CD1c-positive myeloid dendritic cell (primary cell): ENCODE data around the gene DBX1.
"Not testable (repeated sequence)": the region's sequence is repeated elsewhere in the genome, so short reads cannot be mapped to it uniquely, and the experiment has no call there.

Experiments used
- DNase-seq: peaks from one replicate; pipeline ENCODE4 v3.0.0-alpha.2; 2016; ENCODE audit errors: extremely low spot score

The DBX1 gene, protein sequence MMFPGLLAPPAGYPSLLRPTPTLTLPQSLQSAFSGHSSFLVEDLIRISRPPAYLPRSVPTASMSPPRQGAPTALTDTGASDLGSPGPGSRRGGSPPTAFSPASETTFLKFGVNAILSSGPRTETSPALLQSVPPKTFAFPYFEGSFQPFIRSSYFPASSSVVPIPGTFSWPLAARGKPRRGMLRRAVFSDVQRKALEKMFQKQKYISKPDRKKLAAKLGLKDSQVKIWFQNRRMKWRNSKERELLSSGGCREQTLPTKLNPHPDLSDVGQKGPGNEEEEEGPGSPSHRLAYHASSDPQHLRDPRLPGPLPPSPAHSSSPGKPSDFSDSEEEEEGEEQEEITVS

DNA sequence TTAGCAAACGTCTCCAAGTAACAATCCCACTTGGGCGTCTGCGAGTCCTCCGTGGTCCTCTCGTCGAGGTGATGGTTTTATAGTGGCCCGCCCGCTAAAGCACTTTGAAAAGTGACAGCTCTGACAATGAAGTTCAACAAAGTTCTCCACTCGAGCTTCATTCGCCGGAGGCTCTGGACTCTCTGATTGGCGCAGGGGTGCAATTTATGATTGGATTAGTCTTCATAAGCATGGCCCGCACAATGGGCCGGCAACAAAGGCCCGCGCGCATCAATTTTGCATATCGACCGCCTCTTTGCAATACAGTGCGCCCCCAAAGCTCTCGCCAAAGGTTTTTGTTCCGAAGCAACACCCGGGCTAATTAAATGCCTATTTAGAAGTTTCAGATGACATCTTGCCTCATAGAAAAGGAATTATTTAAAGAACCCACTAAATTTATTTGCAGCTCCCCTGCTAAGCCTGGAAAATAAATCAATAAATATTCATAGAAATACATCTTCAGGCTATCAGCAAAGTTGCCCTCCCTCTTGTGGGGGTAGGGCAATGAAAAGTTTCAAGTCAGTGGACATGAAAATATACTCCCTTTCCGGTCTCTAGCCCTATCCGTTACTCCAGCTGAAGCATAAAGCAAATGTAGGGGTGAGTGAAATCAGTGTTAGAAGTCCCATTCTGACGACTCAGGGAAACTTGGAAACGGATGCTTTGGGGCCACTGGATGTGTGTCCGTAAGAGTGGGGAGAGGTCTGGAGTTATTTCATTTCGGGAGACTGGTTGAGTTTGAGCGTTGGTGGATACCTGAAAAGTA, at the start of gene DBX1:
TSS of gene DBX1 (minus strand) at position 51 of the 805 bp plus-strand sequence. CDS start 151 bp downstream, outside the sequence.
- DNase-seq, result no peak

DNA sequence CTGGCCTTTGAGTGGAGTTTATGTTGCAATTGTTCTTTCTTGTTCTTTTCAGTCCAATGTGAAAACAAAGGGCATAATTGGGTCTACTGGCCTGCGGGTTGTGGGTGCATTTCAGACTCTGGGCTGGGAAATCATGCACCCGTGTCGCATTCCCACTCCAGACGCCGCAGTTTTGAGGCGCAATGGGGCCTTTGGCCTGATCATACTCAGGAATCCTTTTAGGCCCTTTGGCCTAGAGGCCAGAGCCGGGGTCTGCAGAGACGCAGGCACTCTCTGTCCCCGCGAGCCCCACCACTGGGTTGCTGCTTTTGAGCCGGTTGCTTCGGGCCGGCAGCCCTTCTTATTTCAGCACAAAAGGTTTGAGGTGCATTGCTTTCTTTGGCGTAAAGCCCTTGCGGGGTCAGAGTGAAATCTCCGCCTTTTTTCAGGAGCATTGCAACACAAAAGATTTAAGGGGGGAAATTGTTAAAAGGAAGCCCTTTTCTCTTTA, 48.4 kb upstream of the DBX1 start:
- DNase-seq, result no peak

DNA sequence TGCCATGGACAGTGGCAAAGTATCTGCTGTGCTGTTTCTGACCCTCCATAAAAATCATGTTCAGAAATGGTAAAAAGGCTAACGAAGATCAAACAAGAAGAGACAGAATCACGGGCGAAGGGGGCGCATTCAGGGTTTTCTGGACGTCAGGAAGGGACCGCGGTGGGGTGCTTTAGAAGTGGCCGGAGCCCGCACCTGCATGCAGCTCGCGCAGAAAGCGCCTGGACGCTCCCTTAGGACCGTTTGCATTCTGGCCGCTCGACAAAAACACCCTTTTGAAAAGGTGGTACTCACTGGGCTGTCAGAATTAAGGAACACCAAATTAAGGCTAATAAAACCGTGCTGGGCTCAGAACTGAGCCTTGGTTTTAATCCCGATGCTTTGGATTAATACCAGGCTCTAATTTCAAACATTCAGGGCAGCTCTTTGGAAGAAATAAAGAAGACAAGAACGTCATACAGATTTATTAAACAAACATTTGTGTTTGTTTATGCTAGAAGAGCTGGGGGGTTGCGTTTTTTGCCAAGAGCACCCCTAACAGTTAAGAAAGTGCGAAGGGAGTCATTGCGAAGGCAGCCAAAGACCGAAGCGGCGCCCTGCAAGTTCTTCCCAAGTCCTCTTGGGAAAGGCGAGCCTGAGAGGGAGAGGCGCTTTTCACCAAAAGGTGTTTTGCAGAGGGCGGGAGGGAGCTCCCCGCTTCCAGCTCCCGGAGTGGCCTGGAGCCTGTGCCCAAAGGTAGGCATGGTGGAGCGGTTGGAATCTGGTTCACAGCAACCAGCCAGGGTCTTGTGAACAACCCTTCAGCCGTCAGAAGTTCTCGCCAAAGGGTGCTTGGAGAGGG, 47.7 kb upstream of the DBX1 start:
- DNase-seq, result no peak

DNA sequence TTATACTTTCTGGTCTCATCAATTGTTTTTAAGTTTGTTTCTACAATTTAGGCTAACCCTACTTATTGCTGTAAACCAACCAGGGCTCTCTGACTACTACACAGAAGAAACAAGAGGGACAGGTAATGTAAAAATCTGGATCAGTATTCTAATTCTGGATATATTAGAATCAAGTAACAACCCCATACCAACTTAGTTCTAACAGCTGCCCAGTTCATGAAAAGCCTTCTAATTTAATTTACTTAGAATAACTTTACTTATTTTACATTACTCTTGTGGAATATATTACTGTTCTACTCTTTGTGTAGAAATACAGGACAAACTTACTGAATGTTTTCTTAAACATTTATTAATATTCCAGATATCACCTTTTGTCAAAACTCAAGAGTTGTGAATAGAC, 45.5 kb upstream of the DBX1 start:
- DNase-seq, result no peak

DNA sequence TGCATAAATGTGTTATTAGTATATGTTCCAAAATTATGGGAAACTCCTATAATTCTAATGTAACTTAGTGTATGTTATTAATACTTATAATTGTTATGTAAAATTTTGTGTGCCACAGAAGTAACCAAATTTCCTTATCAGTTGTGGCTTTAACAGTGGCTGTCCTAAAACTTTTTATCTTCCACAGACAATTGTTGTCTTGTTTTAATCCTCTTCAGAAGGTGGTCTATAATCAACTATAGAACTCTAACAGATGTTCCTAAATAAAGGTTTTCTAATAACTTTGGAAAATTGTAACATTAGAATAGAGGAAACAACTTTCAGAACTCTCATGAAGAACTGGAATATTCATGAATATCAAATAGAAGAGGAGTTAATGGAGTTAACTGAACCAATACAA, 44.4 kb upstream of the DBX1 start:
- DNase-seq, result no peak

DNA sequence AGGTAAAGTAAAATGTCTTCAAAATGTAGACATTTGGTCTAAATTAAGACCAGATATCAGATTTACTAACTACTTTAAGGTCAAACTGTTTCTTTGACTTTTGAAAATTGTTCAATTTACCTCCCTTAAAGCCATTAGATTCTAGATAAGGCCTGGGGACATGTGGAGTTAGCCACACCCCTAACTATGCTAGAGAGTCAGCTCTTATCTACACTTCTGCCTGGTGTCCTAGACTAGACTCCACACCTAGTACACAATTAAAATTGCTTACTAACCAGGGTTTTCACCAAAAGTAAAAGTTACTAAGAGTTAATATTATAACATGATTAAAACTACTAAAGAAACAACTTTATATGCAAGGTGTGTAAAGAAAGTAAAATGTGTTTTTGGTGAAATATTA, 43.6 kb upstream of the DBX1 start:
- DNase-seq, result no peak

DNA sequence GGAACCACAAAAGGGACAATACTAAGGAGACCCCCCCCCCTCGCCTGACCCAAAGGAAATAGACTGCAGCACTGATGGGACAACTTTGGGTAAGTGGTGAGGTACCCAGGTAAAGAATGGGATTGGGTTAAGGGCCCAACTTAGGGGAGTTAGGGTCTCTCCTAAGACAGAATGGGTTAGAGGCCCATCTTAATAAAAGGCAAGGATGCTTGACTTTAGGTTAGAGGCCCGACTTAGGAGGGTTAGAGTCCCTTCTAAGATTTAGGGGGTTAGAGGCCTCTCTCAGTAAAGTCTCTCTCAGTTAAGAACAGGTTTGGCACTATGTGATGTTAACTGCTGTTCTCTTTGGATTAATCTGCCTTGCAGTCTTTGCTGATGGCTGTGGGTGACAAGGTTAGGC, 41.0 kb upstream of the DBX1 start:
- no peak for DNase-seq

DNA sequence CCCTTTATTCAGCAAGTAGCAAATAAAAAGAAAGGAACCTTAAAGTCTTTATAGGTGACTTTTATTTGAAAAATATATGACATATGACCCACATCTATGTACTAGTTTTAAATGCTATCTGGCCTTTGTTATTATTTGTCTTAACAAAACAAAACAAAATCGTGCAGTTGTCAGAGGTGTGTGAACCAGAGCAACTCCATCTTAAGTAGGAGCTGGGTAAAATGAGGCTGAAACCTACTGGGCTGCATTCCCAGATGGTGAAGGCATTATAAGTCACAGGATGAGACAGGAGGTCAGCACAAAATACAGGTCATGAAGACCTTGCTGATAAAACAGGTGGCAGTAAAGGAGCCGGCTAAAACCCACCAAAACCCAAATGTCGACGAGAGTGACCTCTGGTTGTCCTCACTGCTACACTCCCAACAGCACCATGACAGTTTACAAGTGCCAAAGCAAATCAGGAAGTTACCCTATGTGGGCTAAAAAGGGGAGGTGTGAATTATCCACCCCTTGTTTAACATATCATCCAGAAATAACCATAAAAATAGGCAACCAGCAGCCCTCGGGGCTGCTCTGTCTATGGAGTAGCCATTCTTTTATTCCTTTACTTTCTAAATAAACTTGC, 40.2 kb upstream of the DBX1 start:
- DNase-seq, result not testable (repeated sequence)

DNA sequence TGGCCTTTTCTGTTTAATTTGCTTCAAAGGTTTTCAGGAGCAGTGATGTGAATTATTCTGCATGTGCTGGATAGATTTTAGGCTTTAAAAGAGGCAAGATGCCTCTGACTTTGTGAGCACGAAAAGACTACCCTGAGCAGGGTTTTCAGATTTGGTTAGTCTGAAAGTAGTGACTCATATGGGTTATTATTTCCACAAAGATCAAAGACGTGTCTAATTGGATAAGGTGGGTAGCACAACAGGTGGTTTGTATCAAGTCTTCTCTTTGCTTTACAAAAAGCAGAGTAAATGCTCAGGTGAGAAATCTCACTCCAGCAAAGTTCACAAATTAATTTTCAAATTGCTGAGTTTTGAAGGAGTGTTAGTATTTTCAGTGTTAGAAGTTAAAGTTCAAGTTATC, 37.6 kb upstream of the DBX1 start:
- no peak for DNase-seq

DNA sequence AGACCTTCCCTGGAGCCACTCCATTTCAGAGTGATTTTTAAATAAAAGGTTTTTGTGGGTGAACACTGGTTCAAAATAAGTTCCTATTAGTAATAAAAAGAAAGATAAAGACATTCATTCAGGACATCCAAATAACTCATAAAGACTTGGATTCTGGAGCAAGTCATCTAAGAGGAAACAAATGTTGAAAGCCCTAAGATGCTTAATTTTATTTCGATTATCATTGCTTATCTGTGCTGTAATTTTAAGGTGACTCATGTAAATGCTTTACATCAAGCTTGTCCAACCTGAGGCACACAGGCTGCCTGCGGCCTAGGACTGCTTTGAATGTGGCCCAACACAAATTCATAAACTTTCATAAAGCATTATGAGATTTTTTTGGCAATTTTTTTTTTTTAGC, 34.2 kb upstream of the DBX1 start:
- DNase-seq, result no peak

DNA sequence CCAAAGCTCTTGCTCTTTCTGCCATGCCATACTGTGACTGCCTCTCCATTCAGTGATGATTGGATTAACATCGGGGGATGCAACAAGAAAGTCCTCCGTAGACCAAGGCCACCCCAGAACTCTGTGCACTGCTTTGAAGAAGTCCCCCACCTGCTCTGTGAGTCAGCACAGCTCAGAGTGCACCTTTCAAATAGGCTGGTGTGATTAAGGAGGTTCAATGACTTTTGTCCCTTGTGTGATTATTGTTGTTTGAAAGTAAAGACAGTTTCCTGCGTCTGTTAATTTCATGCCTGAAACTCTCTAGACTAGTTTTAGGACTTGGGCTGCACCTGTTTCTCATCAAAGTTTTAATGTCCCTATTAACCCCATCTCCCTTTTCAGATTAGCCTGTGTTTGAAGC, 33.0 kb upstream of the DBX1 start:
- DNase-seq, result no peak

DNA sequence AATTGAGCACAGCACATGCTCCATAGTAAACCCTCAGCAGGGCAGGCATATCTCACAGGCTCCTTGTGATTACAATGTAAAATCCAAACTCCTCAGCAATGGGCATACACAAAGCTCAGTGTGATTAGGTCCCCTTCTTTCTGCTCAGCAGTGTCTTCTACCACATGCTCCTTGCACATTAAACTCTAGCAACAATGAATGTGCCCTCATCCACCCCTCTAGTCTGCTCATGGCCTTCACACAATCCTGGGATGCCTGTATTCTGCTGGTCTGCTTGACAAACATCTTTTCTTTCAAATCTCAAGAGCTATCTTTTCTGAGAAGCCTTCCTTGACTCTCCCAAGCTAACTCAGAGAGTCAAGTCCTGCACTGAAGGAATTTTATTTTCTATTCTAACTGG, 32.4 kb upstream of the DBX1 start:
- DNase-seq, result no peak

DNA sequence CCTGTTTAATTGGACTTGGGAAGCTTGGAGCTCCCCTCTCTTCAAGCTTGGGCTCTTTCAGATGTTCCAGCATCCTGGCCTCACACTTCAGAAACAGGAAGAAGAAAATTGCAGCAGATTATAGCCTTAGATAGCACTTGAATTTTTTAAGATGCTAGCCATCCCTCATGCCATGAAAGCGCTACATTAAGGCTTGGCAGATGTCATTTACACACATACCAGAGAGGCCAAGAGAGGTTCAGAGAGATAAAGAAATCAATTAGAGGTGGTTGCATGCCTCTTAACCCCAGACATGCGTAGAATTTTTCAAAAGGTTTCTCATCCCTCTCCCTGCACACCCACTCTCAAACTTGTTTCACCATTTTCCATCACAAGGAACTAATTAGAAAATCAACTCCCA, 31.9 kb upstream of the DBX1 start:
- DNase-seq, result no peak

DNA sequence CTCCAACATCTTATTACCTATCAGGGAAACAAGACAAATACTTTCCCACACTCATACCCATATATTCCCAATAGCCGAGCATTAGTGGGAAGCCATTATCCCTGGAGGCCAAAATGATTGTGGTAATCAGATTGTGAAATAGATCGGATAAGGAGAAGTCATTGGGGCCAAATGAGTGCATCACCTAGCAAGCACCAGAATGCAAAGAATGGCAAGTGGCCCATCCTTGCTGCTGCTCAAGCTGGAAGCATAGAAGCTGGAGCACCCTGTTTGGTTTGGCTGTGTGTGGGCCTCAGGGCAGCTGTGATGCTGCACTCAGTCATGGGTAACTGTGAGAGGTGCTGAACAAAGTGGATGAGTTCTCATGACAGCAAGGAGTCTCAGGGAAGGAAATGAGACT, 18.7 kb upstream of the DBX1 start:
- DNase-seq, result no peak

DNA sequence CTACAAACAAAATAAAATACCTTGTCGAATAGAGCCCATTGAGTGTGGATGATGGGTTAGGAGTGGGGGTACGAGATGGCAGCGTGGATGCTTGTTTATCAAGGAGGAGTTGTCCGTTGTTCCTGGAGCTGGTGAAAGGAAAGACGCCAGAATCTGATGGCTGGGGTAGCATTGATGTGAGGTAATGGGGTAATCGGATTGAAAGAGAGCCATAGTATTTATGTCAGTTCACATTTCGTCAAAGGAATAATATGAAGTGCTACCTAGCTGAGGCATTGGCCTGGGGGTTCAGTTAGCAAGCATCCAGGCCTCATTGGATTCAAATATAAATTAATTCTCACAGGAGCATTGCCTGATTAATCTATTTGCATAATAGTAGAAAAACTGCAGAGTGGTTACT, 16.9 kb upstream of the DBX1 start:
- DNase-seq, result no peak

DNA sequence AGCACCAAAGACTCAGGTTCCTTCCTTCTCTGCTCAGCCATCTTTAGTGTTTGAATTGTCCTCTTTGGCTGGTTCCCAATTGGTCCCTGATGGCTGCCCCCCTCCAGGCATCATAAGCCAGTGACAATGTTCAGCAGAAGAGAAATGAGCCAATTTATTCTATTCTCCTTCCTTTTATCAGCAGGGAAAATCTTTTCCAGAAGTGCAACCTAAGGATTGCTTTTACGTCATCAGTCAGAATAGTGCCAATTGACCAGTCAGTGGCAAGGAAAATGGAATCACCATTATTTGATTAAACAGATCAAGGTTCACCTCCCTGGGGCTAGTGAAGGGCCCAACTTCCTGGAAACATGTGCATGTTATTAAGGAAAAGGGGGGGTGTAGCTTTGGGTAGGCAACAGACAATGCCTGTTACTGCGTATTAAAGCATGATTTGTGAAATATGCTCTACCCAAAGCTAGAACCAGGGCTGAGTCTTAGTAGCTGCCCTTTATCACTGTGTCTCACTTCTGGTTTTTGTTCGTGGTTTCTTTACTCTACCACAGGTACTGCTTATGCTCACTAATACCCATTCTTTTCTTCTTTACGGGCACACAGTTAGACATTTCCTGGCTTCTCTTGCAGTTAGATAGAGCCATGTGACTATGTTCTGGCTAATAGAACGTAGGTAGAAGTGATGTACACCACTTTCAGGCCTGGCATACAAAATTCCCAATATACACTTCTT, 12.6 kb upstream of the DBX1 start:
- no peak for DNase-seq

DNA sequence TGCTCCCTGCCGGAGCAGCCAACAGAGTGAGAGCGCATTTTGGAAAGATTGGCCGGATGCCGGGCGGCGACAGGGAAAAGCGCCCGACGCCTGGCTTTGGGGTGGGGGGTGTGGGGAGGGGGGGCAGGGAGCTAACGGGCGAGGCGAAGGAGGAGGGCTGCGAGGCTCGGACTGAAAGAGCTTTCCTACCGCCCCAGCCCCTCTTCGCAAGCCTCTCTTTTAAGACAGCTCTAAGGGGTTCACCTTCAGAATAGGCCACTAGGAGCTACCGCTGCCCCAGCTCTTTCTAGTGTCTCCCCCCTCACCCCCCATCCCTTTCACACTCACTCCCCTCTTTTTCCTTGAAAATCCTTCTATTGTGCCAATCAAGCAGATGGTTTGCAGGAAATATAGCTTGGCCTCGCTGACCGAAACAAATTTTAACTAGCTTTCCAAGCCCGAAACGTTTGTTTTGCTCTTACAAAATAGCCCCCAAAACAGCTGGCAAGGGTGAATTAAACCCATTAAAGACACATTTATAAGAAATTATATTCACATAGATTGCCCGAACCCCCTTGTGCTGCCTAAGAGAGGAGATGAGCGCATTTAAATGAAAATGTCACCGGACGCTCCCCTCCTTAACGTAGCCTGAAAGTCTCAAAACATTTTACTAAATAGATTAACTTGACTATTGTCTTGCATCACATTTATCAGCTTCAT, 3.7 kb upstream of the DBX1 start:
- DNase-seq, result no peak

DNA sequence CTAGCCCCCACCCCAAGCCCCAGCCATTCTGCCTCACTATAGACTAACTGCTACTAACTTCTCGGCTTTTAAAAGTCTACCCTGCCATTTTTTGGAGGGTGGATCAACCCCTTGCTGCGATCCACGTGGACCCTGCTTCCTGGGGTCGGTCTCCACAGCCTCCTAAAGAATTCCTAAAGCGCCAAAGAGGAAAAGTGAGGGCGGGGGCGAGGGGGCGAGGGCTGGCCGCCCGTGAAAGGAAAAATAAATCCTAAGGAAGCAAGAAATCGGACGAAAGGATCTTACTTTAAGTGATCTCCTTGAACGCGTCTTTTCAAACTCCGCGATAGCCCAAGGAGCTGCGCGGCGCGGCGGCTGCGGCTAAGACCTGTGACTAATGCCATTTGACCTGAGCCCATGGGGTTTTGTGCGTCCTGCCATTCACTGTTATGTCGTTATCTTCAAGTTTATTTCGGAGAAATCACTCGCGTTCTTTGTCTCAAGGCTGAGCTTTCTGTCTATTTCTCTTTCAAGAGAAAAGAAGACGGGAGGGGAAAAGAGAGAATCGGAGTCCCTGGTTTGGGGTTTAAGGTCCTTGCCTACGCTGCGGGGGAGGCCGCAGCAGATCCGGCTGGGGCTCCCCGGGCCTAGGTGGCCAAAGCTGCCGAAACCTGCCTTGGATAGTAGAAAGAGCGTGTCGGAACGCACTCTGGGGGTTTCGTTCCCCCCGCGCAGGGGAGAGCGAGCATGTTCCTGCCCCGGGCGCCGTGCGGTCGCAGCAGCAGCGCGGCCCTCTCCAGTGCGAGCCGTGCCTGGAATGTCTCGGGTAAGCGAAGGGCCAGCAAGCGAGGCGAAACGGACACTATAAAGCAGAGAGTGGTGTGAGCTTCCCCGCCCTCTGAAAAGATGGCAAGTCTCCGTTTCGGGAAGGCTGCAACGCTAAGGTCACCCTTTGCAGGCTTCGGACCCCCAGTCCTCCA, 2.8 kb upstream of the DBX1 start:
- no peak for DNase-seq
